ENCODE measurements around the gene FNBP1.
A peak's percentile ranks its signal among the peaks of the same experiment; 100 is the strongest.
"Not testable (repeated sequence)": the region's sequence is repeated elsewhere in the genome, so short reads cannot be mapped to it uniquely, and the experiment has no call there.

The FNBP1 gene

GRCh38 chr9:130021842-130022241 is 21.1 kb downstream of the FNBP1 start:
- DNase-seq = not testable (repeated sequence)

DNA sequence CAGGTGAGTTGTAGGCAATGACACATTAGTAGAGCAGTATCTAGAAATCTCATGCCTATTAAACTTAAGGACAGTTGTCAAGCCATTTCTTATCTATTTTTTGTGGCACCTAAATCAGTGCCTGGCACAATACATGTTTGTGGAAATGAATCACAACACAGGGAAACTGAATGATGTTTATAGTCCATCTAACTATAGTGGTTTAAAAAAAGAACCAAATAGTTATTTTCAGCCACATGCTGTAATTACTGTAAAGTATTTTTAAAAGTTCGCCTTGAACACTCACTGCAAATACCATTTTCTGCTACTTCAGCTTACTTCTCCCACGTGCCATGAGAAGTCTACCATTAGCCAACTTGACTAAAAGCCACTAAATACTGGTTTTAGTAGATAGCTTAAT is 21.9 kb downstream of the FNBP1 start:
- DNase-seq = no peak

DNA sequence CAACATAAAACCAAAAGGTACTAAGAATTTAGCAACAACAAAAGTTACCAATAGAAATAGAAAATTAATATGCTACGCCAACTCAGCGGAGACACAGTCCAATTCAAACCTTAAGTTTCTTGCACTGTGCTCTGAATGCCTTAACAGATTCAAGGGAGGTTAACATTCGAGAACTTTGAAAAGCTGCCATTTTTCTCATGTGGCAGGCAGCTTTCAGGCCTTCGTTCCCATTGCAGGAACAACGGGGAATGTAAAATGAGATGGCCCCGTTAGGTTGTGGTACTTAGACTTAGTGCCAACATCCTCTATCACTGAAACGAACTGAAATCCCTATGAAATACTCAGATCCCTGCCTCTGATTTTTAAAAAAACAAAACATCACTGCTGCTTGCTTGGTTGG is 22.4 kb downstream of the FNBP1 start:
- DNase-seq = no peak

GRCh38 chr9:130018265-130018664 is 24.7 kb downstream of the FNBP1 start:
- DNase-seq = no peak

GRCh38 chr9:130017510-130017909 is 25.5 kb downstream of the FNBP1 start:
- DNase-seq = not testable (repeated sequence)

DNA sequence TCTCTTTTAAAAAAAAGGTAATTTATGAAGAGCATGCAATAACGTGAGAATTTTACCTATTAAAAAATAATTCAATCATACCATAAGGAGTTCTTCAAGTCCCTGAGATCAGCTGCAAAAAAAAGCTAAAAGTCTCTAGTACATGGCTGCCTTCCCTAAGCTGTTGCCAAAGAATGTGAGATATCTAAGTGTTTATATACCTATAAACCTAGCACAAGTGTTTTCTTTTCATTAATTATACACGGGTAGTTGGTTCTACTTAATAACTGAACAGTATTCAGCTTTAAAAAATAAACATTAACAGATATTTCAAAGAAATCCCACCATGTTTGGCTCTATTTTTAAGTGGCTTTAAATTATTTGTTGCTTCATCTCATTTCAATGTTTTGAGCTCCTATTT is 25.9 kb downstream of the FNBP1 start:
- DNase-seq = no peak

DNA sequence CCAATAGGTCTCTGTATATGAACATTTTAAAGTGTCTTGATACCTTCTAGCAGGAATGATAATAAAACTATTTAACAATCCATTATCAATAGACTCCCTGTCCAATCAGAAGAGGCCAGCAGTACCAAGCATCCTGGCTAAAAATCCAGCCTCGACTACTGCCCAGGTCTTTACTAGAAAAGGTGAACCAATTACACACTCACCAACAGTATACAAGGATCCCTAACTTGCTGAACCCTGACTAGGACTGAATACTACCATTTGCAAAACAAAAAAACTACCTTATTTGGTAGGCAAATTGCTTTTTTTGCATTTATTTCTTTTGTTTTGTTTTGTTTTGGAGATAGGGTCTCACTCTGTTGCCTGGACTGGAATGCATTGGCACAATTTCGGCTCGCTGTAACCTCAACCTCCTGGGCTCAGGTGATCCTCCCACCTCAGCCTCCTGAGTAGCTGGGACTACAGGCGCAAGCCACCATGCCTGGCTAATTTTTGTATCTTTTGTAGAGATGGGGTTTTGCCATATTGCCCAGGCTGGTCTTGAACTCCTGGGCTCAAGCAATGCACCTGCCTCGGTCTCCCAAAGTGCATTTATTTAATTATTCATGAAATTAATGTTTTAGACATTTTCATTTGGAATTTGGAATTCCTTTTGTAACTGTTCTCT is 27.5 kb downstream of the FNBP1 start:
- no peak for DNase-seq

GRCh38 chr9:130013326-130013725 is 29.7 kb downstream of the FNBP1 start:
- no peak for DNase-seq

GRCh38 chr9:130010151-130010988 is 32.6 kb downstream of the FNBP1 start:
- DNase-seq = no peak

GRCh38 chr9:130009546-130009945 is 33.4 kb downstream of the FNBP1 start:
- not testable (repeated sequence) for DNase-seq

- DNase-seq = no peak
These were observed 34.5 kb downstream of the FNBP1 start for GRCh38 chr9:130008538-130008937.

DNA sequence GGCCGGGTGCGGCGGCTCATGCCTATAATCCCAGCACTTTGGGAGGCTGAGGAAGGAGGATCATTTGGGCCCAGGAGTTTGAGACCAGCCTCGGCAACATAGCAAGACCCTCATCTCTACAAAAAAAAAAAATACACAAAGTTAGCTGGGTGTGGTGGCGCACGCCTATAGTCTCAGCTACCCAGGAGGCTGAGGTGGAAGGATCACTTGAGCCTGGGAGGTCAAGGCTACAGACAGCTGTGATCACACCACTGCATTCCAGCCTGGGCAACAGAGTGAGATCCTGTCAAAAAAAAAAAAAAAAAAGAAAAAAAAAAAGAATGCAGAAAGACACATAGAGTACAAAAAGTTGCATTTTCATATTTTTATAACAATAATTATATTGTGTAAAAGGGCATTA is 36.0 kb downstream of the FNBP1 start:
- DNase-seq = not testable (repeated sequence)

GRCh38 chr9:130003943-130004552 is 38.9 kb downstream of the FNBP1 start:
- no peak for DNase-seq

- DNase-seq = no peak
These were observed 40.7 kb downstream of the FNBP1 start for GRCh38 chr9:130002320-130002719.

- no peak for DNase-seq
These were observed 41.8 kb downstream of the FNBP1 start for GRCh38 chr9:130001190-130001589.

DNA sequence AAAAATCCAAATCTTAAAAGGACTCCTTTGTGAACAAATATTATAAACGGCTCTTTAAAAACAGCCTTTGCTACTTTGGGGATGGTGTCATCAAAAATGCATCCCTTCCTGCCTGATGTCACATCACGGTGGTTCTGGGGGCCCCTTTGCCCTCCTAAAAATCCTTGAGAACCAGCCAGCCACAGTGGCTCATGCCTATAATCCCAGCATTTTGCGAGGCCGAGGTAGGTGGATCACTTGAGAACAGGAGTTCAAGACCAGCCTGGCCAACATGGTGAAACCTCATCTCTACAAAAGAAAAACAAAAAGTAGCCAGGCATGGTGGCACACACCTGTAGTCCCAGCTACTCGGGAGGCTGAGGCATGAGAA is 43.9 kb downstream of the FNBP1 start:
- DNase-seq = no peak

DNA sequence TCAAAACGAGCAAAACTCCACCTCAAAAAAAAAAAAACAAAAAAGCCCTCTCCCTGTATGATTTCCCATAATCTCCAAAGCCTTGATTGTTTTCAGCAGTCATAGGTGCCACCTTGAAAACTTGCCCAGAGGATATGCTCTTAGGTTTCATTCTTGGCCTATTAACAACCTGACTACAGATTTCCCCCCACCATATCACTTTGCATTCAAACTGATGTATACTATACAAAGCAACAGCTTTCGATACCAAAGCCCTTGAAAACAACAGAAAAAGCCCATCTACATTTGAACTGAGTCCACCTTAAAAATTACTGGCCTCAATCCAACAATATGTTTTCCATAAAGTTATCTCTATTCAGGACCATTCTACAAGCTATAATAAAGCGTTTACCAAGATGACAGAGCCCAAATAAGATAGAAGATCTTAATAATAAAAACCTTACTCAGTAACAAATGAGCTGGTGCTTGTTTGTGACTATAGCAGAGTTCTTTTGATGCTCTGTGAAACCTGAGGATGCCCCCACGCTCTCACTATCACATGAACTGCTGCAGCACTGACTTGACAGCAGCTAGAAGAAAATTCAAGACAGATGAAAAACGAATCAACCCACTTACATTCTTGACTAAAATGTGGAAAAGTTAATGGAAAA is 44.4 kb downstream of the FNBP1 start:
- DNase-seq = no peak

DNA sequence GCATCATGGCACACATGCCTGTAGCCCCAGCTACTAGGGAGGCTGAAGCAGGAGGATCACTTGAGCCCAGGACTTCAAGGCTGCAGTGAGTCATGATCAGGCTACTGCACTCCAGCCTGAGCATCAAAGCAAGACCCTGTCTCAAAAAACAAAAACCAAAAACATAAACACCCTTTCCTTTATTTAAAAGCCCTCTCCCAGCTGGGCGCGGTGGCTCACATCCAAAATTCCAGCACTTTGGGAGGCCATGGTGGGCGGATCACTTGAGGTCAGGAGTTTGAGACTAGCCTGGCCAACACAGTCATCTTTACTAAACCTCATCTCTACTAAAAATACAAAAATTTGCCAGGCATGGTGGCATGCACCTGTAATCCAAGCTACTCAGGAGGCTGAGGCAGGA is 45.3 kb downstream of the FNBP1 start:
- DNase-seq = not testable (repeated sequence)

DNA sequence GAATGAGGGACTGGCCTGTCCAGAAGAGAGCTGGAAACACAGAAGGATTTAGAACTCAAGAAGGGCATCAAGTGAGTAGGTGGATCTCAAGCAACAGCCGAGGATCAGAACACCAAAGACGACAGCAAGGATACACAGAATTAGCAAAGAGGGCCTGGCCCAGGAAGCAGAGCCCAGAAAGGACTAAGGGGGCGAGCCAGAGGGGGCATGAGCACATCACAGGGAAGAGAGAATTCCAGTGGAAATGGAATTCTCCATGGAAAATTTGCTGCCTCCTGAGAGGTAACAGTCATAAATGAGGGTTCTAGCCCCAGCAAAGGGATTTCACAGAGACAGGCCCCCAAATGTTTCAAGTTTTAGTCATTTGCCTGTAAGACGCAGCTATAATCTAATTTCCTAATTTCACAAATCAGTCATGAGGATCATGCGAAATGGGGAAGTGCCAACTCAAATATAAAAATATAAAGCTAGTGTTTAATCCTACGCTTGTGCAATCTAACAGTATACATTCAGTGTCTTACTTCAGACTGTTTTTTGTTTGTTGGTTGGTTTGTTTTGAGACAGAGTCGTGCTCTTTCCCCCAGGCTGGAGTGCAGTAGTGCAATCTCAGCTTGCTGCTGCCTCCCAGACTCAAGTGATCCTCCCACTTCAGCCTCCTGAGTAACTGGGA is 46.7 kb downstream of the FNBP1 start:
- peak; percentile 84 to 97 for DNase-seq

DNA sequence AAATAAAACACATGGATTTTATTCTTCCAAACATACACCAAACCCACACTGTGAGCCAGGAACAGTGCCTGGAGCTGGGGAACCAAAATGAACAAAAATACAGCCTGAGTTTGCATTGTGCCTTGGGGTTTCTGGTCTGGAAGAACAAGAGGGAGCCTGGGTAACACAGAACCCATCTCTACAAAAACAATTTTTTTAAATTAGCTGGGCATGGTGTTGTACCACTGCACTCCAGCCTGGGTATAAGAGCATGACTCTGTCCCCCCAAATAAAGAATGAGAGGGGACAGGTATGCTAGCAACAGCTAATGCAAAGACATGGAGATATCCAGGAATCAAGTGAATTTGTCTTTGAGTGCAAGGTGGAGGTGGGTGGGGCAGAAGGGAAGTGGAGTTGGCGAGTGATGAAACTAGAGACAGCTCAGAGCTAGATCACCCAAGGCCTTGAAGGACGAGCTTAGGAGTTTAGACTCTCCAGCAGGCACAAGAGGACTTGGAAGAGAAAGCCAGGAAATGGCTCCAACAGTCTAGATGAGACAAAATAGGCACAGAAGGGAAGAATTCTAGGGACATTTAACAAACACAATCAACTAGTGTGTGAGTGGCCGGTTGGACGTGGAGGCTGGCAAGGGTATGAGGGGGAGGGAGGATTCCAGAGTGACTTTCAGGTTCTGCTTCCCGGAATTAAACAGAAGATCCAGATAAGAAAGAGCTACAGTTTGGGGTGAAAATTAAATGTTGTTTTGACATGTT is 47.4 kb downstream of the FNBP1 start:
- peak; percentile 73 to 85 for DNase-seq

DNA sequence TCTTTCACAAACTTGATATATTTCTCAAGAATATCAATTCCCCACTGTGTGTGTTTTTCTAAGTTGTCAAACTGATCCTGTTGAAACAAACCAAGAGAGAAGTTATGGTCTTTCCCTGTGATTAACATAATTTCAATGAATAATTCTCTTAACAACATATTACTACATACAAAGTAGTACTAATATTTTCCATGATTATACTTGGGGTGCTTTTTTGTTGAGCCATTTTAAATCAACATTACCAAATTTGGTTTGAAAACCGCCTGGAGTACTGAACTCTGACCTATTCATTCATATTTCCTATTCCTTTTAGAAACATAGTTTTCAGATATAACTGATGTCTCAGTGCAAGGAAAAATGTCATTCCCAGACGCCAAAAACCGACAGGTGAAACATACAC is 48.1 kb downstream of the FNBP1 start:
- peak in 1 of 2 donors; percentile 45 for DNase-seq

GRCh38 chr9:129991139-129991538 is 51.9 kb downstream of the FNBP1 start:
- not testable (repeated sequence) for DNase-seq
